Measurements from ENCODE around the gene SAMHD1. TPM values are rescaled to one million over a fixed set of nuclear protein-coding genes. Genes with fewer than 3 reads are reported as not detected.
"Not testable (repeated sequence)": the region's sequence is repeated elsewhere in the genome, so short reads cannot be mapped to it uniquely, and the experiment has no call there.

The SAMHD1 gene
- 57.0 TPM for total RNA-seq

GRCh38 chr20:36951198-36951978 is at the start of gene SAMHD1:
TSS of gene SAMHD1 (minus strand) at chr20:36951708. CDS start at chr20:36951643, 65 bp downstream.
- DNase-seq = peak; percentile 97

- not testable (repeated sequence) for DNase-seq
Measured at GRCh38 chr20:37000171-37000570, 48.7 kb upstream of the SAMHD1 start.

GRCh38 chr20:36998652-36999051 is 47.1 kb upstream of the SAMHD1 start:
- DNase-seq = no peak

- no peak for DNase-seq
Measured at GRCh38 chr20:36997121-36997520, 45.6 kb upstream of the SAMHD1 start.

- DNase-seq = not testable (repeated sequence)
Measured at GRCh38 chr20:36994221-36994620, 42.7 kb upstream of the SAMHD1 start.

- no peak for DNase-seq
Measured at GRCh38 chr20:36992802-36993334, 41.4 kb upstream of the SAMHD1 start.

GRCh38 chr20:36991703-36992102 is 40.2 kb upstream of the SAMHD1 start:
- DNase-seq = no peak

- DNase-seq = no peak
Measured at GRCh38 chr20:36989797-36990196, 38.3 kb upstream of the SAMHD1 start.

GRCh38 chr20:36988494-36988966 is 37.0 kb upstream of the SAMHD1 start:
- DNase-seq = peak; percentile 23

- peak; percentile 7 for DNase-seq
Measured at GRCh38 chr20:36984257-36984638, 32.7 kb upstream of the SAMHD1 start.

- DNase-seq = no peak
Measured at GRCh38 chr20:36975099-36975818, 23.8 kb upstream of the SAMHD1 start.

GRCh38 chr20:36974660-36975059 is 23.2 kb upstream of the SAMHD1 start:
- DNase-seq = no peak

GRCh38 chr20:36971103-36971502 is 19.6 kb upstream of the SAMHD1 start:
- no peak for DNase-seq

- no peak for DNase-seq
Measured at GRCh38 chr20:36969478-36970186, 18.1 kb upstream of the SAMHD1 start.

- no peak for DNase-seq
Measured at GRCh38 chr20:36969051-36969450, 17.5 kb upstream of the SAMHD1 start.

- DNase-seq = no peak
Measured at GRCh38 chr20:36967636-36968035, 16.1 kb upstream of the SAMHD1 start.

GRCh38 chr20:36966965-36967364 is 15.5 kb upstream of the SAMHD1 start:
- not testable (repeated sequence) for DNase-seq

GRCh38 chr20:36962354-36962941 is 10.9 kb upstream of the SAMHD1 start:
- not testable (repeated sequence) for DNase-seq

GRCh38 chr20:36959242-36959641 is 7.7 kb upstream of the SAMHD1 start:
- no peak for DNase-seq

GRCh38 chr20:36957875-36958667 is 6.6 kb upstream of the SAMHD1 start:
- DNase-seq = no peak

- no peak for DNase-seq
Measured at GRCh38 chr20:36956674-36957073, 5.2 kb upstream of the SAMHD1 start.
